BE2C (cell line): ENCODE measurements around the gene SIK1.

ENCODE experiments used
- DNase-seq: peaks from one replicate; pipeline ENCODE4 v3.0.0-alpha.2; 2020
- H3K27me3 ChIP-seq: fragments of 250-450 bp; sonication (Bioruptor Pico); 2 replicates; pipeline ENCODE4 v1.5.1; 2020; ENCODE audit warnings: mild to moderate bottlenecking
- H3K36me3 ChIP-seq: fragments of 250-450 bp; sonication (Bioruptor Pico); 2 replicates; pipeline ENCODE4 v1.5.1; 2020; ENCODE audit warnings: mild to moderate bottlenecking
- H3K4me1 ChIP-seq: fragments of 250-450 bp; sonication (Bioruptor Pico); 2 replicates; pipeline ENCODE4 v1.5.1; 2020
- H3K4me3 ChIP-seq: 2 replicates; pipeline ENCODE4 v1.5.1; 2011; ENCODE audit warnings: low read depth, low read length
- H3K9me3 ChIP-seq: fragments of 250-450 bp; sonication (Bioruptor Pico); 2 replicates; pipeline ENCODE4 v1.5.1; 2020
- CTCF ChIP-seq: IDR thresholded peaks from 2 replicates; pipeline ENCODE4 v1.5.1; 2012; ENCODE audit warnings: mild to moderate bottlenecking, low read depth, low read length

The SIK1 gene

GRCh38 chr21:43373362-43374227 lies 53.3 kb downstream of the SIK1 start:
- DNase-seq, result no peak
- H3K27me3 ChIP-seq, result no peaks in the 10 kb centered on the region
- H3K4me3 ChIP-seq, result no peak overlapping the region
- no peaks in the 10 kb centered on the region for H3K36me3 ChIP-seq
- TF ChIP-seq CTCF, result no peak
- no peaks in the 10 kb centered on the region for H3K9me3 ChIP-seq
- peaks cover 21% of the 10 kb centered on the region for H3K4me1 ChIP-seq

- no peaks in the 10 kb centered on the region for H3K27me3 ChIP-seq
- peaks cover 27% of the 10 kb centered on the region for H3K4me1 ChIP-seq
- no peak for TF ChIP-seq CTCF
- no peaks in the 10 kb centered on the region for H3K36me3 ChIP-seq
- no peak for DNase-seq
- no peak overlapping the region for H3K4me3 ChIP-seq
- no peaks in the 10 kb centered on the region for H3K9me3 ChIP-seq
Measured at GRCh38 chr21:43372663-43373361, 54.1 kb downstream of the SIK1 start.

- Histone ChIP-seq H3K36me3 (no peaks in the 10 kb centered on the region), H3K4me1 (peaks cover 35% of the 10 kb centered on the region), H3K27me3 (no peaks in the 10 kb centered on the region), H3K4me3 (no peak overlapping the region), H3K9me3 (no peaks in the 10 kb centered on the region)
- TF ChIP-seq CTCF, result no peak
- no peak for DNase-seq
Measured at GRCh38 chr21:43371786-43372185, 55.1 kb downstream of the SIK1 start.

- Histone ChIP-seq H3K4me1 (peaks cover 35% of the 10 kb centered on the region), H3K27me3 (no peaks in the 10 kb centered on the region), H3K36me3 (no peaks in the 10 kb centered on the region), H3K9me3 (no peaks in the 10 kb centered on the region), H3K4me3 (no peak overlapping the region)
- no peak for DNase-seq
- no peak for TF ChIP-seq CTCF
Measured at GRCh38 chr21:43370888-43371570, 55.9 kb downstream of the SIK1 start.

- peaks cover 42% of the 10 kb centered on the region for H3K4me1 ChIP-seq
- H3K27me3 ChIP-seq, result no peaks in the 10 kb centered on the region
- H3K4me3 ChIP-seq, result peak overlapping the region; percentile 46
- H3K9me3 ChIP-seq, result no peaks in the 10 kb centered on the region
- peak; percentile 85 for DNase-seq
- TF ChIP-seq CTCF, result no peak
- no peaks in the 10 kb centered on the region for H3K36me3 ChIP-seq
Measured at GRCh38 chr21:43370091-43370658, 56.8 kb downstream of the SIK1 start.
